Gastrocnemius medialis (tissue), 4 donors: Measurements from ENCODE around the gene ACSBG1. TPM values are rescaled to one million over a fixed set of nuclear protein-coding genes. Genes with fewer than 3 reads are reported as not detected.

Source experiments
- ATAC-seq, 2 donors: fragments of 150-250 bp; one replicate each; pipeline ENCODE4 v1.9.1; 2016
- DNase-seq, 2 donors: peaks; one replicate each; pipeline ENCODE4 v3.0.0-alpha.2; 2019
- H3K27ac ChIP-seq, 4 donors: fragments of 200-600 bp; sonication (generic); 1 replicate in 1 of 4; 2 replicates in 3 of 4; pipeline ENCODE4 v1.5.1; 2016 to 2018; ENCODE audit warnings: mild to moderate bottlenecking in 2 of 4, moderate library complexity in 1 of 4
- H3K27me3 ChIP-seq, 3 donors: fragments of 200-600 bp; sonication (generic) in 2 of 3; 1 replicate in 1 of 3; 2 replicates in 2 of 3; pipeline versions ENCODE4 v1.5.1 to v1.6.0; 2016 to 2019; ENCODE audit warnings: mild to moderate bottlenecking in 1 of 3, moderate library complexity in 1 of 3
- H3K36me3 ChIP-seq, 2 donors: fragments of 200-600 bp; sonication (generic) in 1 of 2; one replicate each; pipeline ENCODE4 v1.5.1; 2017 to 2018
- H3K4me1 ChIP-seq, 2 donors: fragments of 200-600 bp; sonication (generic) in 1 of 2; one replicate each; pipeline ENCODE4 v1.5.1; 2016 to 2017; ENCODE audit warnings: mild to moderate bottlenecking in 2 of 2
- H3K4me3 ChIP-seq, 4 donors: fragments of 200-600 bp; sonication (generic) in 3 of 4; 1 replicate in 1 of 4; 2 replicates in 3 of 4; pipeline ENCODE4 v1.5.1; 2016 to 2019; ENCODE audit warnings: mild to moderate bottlenecking in 2 of 4
- H3K9me3 ChIP-seq, 3 donors: fragments of 200-600 bp; sonication (generic) in 2 of 3; 1 replicate in 1 of 3; 2 replicates in 2 of 3; pipeline ENCODE4 v1.5.1; 2016 to 2019
- CTCF ChIP-seq, 5 experiments: fragments of 450-650 bp in 3 of 5; fragments of 200-600 bp in 2 of 5; sonication (generic) in 2 of 5; IDR thresholded peaks in 4 of 5; conservative IDR thresholded peaks in 1 of 5; 1 replicate in 4 of 5; 2 replicates in 1 of 5; pipeline ENCODE4 v1.5.1; 2016 to 2019; ENCODE audit warnings: antibody characterized with exemption in 5 of 5, mild to moderate bottlenecking in 3 of 5, moderate library complexity in 3 of 5
- POLR2A ChIP-seq, 2 donors: fragments of 450-650 bp; IDR thresholded peaks; one replicate each; pipeline ENCODE4 v1.6.1; 2017; ENCODE audit warnings: antibody characterized with exemption in 2 of 2, mild to moderate bottlenecking in 2 of 2, moderate library complexity in 2 of 2
- in situ Hi-C, 4 donors: fragments of 200-750 bp; cut with MboI; loops; one replicate each; pipeline versions ENCODE4 v1.15.0 to v1.8.0; 2017; ENCODE audit warnings: low sequenced_read_pairs in 4 of 4
- intact Hi-C: fragments of 100-400 bp; cut with DNase I; formaldehyde crosslinking; loops from one replicate; pipeline ENCODE4 v1.15.1; 2023; ENCODE audit warnings: low total_unique reads
- total RNA-seq, 4 donors: library from RNA; depleted of rRNA; stranded (reverse); fragments of >200 nt; gene quantifications; one replicate each; pipeline versions ENCODE4 v1.1.0 to v1.2.3, GENCODE V29; 2016

ACSBG1 gene
- total RNA-seq, 4 donors from 2014 or later = 1.9 TPM; not detected in 3

GRCh38 chr15:78213425-78213750 is 21.0 kb downstream of the ACSBG1 start:
- TF ChIP-seq POLR2A (IDR thresholded peaks at IDR 0.05) = no peak
- no peak for TF ChIP-seq CTCF (IDR thresholded peaks at IDR 0.05 in 4 of 5, conservative IDR thresholded peaks at IDR 0.05 in 1 of 5)
- Histone ChIP-seq H3K4me1 (peaks cover 77 to 79% of the 10 kb centered on the region in 2 donors), H3K4me3 (no peak overlapping the region), H3K9me3 (no peaks in the 10 kb centered on the region), H3K27ac (peak overlapping the region; percentile 70 to 80 (median 74)), H3K27me3 (no peaks in the 10 kb centered on the region), H3K36me3 (no peaks in the 10 kb centered on the region)
- no peak for DNase-seq
- no peak for ATAC-seq
- in situ Hi-C loops (no loop called here), intact Hi-C loops (no loop called here)

- in situ Hi-C loops (no loop called here), intact Hi-C loops (no loop called here)
- Histone ChIP-seq H3K4me3 (no peak overlapping the region), H3K4me1 (peaks cover 77 to 79% of the 10 kb centered on the region in 2 donors), H3K27ac (peak overlapping the region; percentile 70 to 80 (median 74)), H3K27me3 (no peaks in the 10 kb centered on the region), H3K36me3 (no peaks in the 10 kb centered on the region), H3K9me3 (no peaks in the 10 kb centered on the region)
- DNase-seq (peak; percentile 68 to 88), ATAC-seq (peak; percentile 56 to 59)
- TF ChIP-seq POLR2A (IDR thresholded peaks at IDR 0.05) = no peak
Observed at GRCh38 chr15:78212546-78213424, 21.6 kb downstream of the ACSBG1 start.

- intact Hi-C loops (no loop called here), in situ Hi-C loops (no loop called here)
- Histone ChIP-seq H3K27me3 (no peaks in the 10 kb centered on the region), H3K27ac (peak overlapping the region; percentile 70 to 80 (median 74)), H3K9me3 (no peaks in the 10 kb centered on the region), H3K4me3 (no peak overlapping the region), H3K36me3 (no peaks in the 10 kb centered on the region), H3K4me1 (peaks cover 74 to 76% of the 10 kb centered on the region in 2 donors)
- peak in 1 of 2 donors; percentile 42 for ATAC-seq
- peak in 1 of 2 donors; percentile 59 for DNase-seq
- TF ChIP-seq CTCF (IDR thresholded peaks at IDR 0.05 in 4 of 5, conservative IDR thresholded peaks at IDR 0.05 in 1 of 5) (no peak), POLR2A (IDR thresholded peaks at IDR 0.05) (no peak)
Observed at GRCh38 chr15:78212008-78212407, 22.4 kb downstream of the ACSBG1 start.

- TF ChIP-seq POLR2A (IDR thresholded peaks at IDR 0.05) = no peak
- TF ChIP-seq CTCF (IDR thresholded peaks at IDR 0.05 in 4 of 5, conservative IDR thresholded peaks at IDR 0.05 in 1 of 5) = no peak
- H3K4me1 ChIP-seq = peaks cover 74 to 76% of the 10 kb centered on the region in 2 donors
- in situ Hi-C loops (no loop called here), intact Hi-C loops (no loop called here)
- no peak overlapping the region for H3K4me3 ChIP-seq
- DNase-seq (no peak), ATAC-seq (no peak)
- no peaks in the 10 kb centered on the region for H3K9me3 ChIP-seq
- H3K36me3 ChIP-seq = no peaks in the 10 kb centered on the region
- H3K27ac ChIP-seq = peak overlapping the region; percentile 62 to 80 (median 74)
- no peaks in the 10 kb centered on the region for H3K27me3 ChIP-seq
Observed at GRCh38 chr15:78211189-78211921, 23.0 kb downstream of the ACSBG1 start.

GRCh38 chr15:78210349-78210717 is 24.0 kb downstream of the ACSBG1 start:
- Histone ChIP-seq H3K27me3 (no peaks in the 10 kb centered on the region), H3K36me3 (no peaks in the 10 kb centered on the region), H3K9me3 (no peaks in the 10 kb centered on the region), H3K4me1 (peaks cover 74 to 76% of the 10 kb centered on the region in 2 donors), H3K4me3 (no peak overlapping the region), H3K27ac (peak overlapping the region; percentile 46 to 80 (median 68))
- ATAC-seq (no peak), DNase-seq (no peak)
- TF ChIP-seq CTCF (IDR thresholded peaks at IDR 0.05 in 4 of 5, conservative IDR thresholded peaks at IDR 0.05 in 1 of 5) (no peak), POLR2A (IDR thresholded peaks at IDR 0.05) (no peak)
- in situ Hi-C loops = no loop called here
- intact Hi-C loops = no loop called here
